ENCODE measurements around the gene MZB1. TPM values are rescaled to one million over a fixed set of nuclear protein-coding genes. Genes with fewer than 3 reads are reported as not detected.

MZB1 gene
- total and polyA plus RNA-seq, 2 of the 13 experiments (the other 11 are each of a cell fraction or from before 2014, with no cell fraction given), result 0.31 to 0.40 TPM

- TF ChIP-seq, protein P1, sequence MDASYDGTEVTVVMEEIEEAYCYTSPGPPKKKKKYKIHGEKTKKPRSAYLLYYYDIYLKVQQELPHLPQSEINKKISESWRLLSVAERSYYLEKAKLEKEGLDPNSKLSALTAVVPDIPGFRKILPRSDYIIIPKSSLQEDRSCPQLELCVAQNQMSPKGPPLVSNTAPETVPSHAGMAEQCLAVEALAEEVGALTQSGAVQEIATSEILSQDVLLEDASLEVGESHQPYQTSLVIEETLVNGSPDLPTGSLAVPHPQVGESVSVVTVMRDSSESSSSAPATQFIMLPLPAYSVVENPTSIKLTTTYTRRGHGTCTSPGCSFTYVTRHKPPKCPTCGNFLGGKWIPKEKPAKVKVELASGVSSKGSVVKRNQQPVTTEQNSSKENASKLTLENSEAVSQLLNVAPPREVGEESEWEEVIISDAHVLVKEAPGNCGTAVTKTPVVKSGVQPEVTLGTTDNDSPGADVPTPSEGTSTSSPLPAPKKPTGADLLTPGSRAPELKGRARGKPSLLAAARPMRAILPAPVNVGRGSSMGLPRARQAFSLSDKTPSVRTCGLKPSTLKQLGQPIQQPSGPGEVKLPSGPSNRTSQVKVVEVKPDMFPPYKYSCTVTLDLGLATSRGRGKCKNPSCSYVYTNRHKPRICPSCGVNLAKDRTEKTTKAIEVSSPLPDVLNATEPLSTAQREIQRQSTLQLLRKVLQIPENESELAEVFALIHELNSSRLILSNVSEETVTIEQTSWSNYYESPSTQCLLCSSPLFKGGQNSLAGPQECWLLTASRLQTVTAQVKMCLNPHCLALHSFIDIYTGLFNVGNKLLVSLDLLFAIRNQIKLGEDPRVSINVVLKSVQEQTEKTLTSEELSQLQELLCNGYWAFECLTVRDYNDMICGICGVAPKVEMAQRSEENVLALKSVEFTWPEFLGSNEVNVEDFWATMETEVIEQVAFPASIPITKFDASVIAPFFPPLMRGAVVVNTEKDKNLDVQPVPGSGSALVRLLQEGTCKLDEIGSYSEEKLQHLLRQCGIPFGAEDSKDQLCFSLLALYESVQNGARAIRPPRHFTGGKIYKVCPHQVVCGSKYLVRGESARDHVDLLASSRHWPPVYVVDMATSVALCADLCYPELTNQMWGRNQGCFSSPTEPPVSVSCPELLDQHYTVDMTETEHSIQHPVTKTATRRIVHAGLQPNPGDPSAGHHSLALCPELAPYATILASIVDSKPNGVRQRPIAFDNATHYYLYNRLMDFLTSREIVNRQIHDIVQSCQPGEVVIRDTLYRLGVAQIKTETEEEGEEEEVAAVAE (CRISPR knock-in tag; IDR thresholded peaks at IDR 0.05; ENCODE audit: borderline replicate concordance), result peak; percentile 47; the same call in 1 of the 2 replicates
- TF ChIP-seq, protein P2, sequence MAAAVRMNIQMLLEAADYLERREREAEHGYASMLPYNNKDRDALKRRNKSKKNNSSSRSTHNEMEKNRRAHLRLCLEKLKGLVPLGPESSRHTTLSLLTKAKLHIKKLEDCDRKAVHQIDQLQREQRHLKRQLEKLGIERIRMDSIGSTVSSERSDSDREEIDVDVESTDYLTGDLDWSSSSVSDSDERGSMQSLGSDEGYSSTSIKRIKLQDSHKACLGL (CRISPR knock-in tag; IDR thresholded peaks at IDR 0.05), result peak; percentile 75
- 0 out of 2 replicates have a peak, but pooled peaks have one; percentile 9 for TF ChIP-seq FOSL2 (CRISPR knock-in tag; IDR thresholded peaks at IDR 0.05)
- peak; percentile 56; the same call in 1 of the 2 replicates for TF ChIP-seq TFAP4 (IDR thresholded peaks at IDR 0.05; ENCODE audit: borderline replicate concordance, low read depth)
- TF ChIP-seq, protein P3, sequence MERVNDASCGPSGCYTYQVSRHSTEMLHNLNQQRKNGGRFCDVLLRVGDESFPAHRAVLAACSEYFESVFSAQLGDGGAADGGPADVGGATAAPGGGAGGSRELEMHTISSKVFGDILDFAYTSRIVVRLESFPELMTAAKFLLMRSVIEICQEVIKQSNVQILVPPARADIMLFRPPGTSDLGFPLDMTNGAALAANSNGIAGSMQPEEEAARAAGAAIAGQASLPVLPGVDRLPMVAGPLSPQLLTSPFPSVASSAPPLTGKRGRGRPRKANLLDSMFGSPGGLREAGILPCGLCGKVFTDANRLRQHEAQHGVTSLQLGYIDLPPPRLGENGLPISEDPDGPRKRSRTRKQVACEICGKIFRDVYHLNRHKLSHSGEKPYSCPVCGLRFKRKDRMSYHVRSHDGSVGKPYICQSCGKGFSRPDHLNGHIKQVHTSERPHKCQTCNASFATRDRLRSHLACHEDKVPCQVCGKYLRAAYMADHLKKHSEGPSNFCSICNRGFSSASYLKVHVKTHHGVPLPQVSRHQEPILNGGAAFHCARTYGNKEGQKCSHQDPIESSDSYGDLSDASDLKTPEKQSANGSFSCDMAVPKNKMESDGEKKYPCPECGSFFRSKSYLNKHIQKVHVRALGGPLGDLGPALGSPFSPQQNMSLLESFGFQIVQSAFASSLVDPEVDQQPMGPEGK (CRISPR knock-in tag; IDR thresholded peaks at IDR 0.05), result peak; percentile 65
- TF ChIP-seq RARA (CRISPR knock-in tag; IDR thresholded peaks at IDR 0.05), result no peak
- TF ChIP-seq ZBTB25 (CRISPR knock-in tag; IDR thresholded peaks at IDR 0.05), result no peak; the same call in 1 of the 2 replicates
- TF ChIP-seq SIX1 (CRISPR knock-in tag; IDR thresholded peaks at IDR 0.05; ENCODE audit: borderline replicate concordance), result no peak
- no peak for TF ChIP-seq TP53 (CRISPR knock-in tag; conservative IDR thresholded peaks at IDR 0.05)
- TF ChIP-seq ZBTB1 (CRISPR knock-in tag; IDR thresholded peaks at IDR 0.05; ENCODE audit: borderline replicate concordance), result no peak
- no peak for TF ChIP-seq ZNF10 (CRISPR knock-in tag; IDR thresholded peaks at IDR 0.05; ENCODE audit: borderline replicate concordance, low read depth)
- TF ChIP-seq RBAK (CRISPR knock-in tag; IDR thresholded peaks at IDR 0.05), result no peak
- TF ChIP-seq YEATS4 (CRISPR knock-in tag; IDR thresholded peaks at IDR 0.05; ENCODE audit: borderline replicate concordance), result no peak; the same call in 1 of the 2 replicates
- TF ChIP-seq, protein P4, sequence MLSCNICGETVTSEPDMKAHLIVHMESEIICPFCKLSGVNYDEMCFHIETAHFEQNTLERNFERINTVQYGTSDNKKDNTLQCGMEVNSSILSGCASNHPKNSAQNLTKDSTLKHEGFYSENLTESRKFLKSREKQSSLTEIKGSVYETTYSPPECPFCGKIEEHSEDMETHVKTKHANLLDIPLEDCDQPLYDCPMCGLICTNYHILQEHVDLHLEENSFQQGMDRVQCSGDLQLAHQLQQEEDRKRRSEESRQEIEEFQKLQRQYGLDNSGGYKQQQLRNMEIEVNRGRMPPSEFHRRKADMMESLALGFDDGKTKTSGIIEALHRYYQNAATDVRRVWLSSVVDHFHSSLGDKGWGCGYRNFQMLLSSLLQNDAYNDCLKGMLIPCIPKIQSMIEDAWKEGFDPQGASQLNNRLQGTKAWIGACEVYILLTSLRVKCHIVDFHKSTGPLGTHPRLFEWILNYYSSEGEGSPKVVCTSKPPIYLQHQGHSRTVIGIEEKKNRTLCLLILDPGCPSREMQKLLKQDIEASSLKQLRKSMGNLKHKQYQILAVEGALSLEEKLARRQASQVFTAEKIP (CRISPR knock-in tag; IDR thresholded peaks at IDR 0.05; ENCODE audit: borderline replicate concordance), result no peak
- TF ChIP-seq ZNF564 (CRISPR knock-in tag; IDR thresholded peaks at IDR 0.05), result no peak
- TF ChIP-seq ETV6 (CRISPR knock-in tag; conservative IDR thresholded peaks at IDR 0.05), result no peak
- TF ChIP-seq MLX (CRISPR knock-in tag; IDR thresholded peaks at IDR 0.05), result no peak
Measured at GRCh38 chr5:139439013-139439903, 49.5 kb upstream of the MZB1 start, which contains the start of gene DNAJC18 (continued).
